Tibial artery (tissue), 4 donors: ENCODE measurements around the gene ZIM2.

ENCODE experiments used
- DNase-seq, 2 donors: peaks; one replicate each; pipeline ENCODE4 v3.0.0-alpha.2; 2019
- H3K27ac ChIP-seq, 2 donors: fragments of 200-600 bp; sonication (generic) in 1 of 2; 1 replicate in 1 of 2; 2 replicates in 1 of 2; pipeline ENCODE4 v1.5.1; 2018 to 2019; ENCODE audit warnings: mild to moderate bottlenecking in 1 of 2
- H3K27me3 ChIP-seq, 2 donors: fragments of 200-600 bp; sonication (generic) in 1 of 2; one replicate each; pipeline versions ENCODE4 v1.5.1 to v1.6.0; 2016 to 2019
- H3K36me3 ChIP-seq, 3 donors: fragments of 200-600 bp; sonication (generic) in 2 of 3; one replicate each; pipeline ENCODE4 v1.5.1; 2016 to 2019; ENCODE audit warnings: mild to moderate bottlenecking in 2 of 3
- H3K4me1 ChIP-seq, 4 donors: fragments of 200-600 bp; sonication (generic) in 2 of 4; 1 replicate in 3 of 4; 2 replicates in 1 of 4; pipeline ENCODE4 v1.5.1; 2016 to 2019
- H3K4me3 ChIP-seq, 2 donors: fragments of 200-600 bp; sonication (generic) in 1 of 2; 1 replicate in 1 of 2; 2 replicates in 1 of 2; pipeline ENCODE4 v1.5.1; 2018 to 2019; ENCODE audit warnings: mild to moderate bottlenecking in 2 of 2
- H3K9me3 ChIP-seq, 3 donors: fragments of 200-600 bp; sonication (generic) in 1 of 3; one replicate each; pipeline ENCODE4 v1.5.1; 2016 to 2019
- CTCF ChIP-seq, 2 experiments: fragments of 200-600 bp in 1 of 2; fragments of 450-650 bp in 1 of 2; IDR thresholded peaks; one replicate each; pipeline ENCODE4 v1.5.1; 2017 to 2019; ENCODE audit warnings: antibody characterized with exemption in 2 of 2, mild to moderate bottlenecking in 1 of 2, moderate library complexity in 1 of 2
- intact Hi-C: fragments of 100-400 bp; cut with DNase I; formaldehyde crosslinking; loops from one replicate; pipeline ENCODE4 v1.15.0; 2023; ENCODE audit warnings: low total_unique reads

Gene ZIM2

GRCh38 chr19:56751078-56751489 is 89.4 kb downstream of the ZIM2 start:
- no peaks in the 10 kb centered on the region for H3K36me3 ChIP-seq
- no peaks in the 10 kb centered on the region for H3K27me3 ChIP-seq
- no peaks in the 10 kb centered on the region for H3K4me1 ChIP-seq
- H3K9me3 ChIP-seq: no peaks in the 10 kb centered on the region
- DNase-seq: no peak
- no peak overlapping the region for H3K27ac ChIP-seq
- no peak for TF ChIP-seq CTCF (IDR thresholded peaks at IDR 0.05)
- no peak overlapping the region for H3K4me3 ChIP-seq
- intact Hi-C loops: no loop called here

- Histone ChIP-seq H3K4me1 (no peaks in the 10 kb centered on the region), H3K27ac (no peak overlapping the region), H3K4me3 (no peak overlapping the region), H3K27me3 (no peaks in the 10 kb centered on the region), H3K36me3 (no peaks in the 10 kb centered on the region), H3K9me3 (no peaks in the 10 kb centered on the region)
- TF ChIP-seq CTCF (IDR thresholded peaks at IDR 0.05): no peak
- DNase-seq: no peak
- intact Hi-C loops: no loop called here
Measured at GRCh38 chr19:56750658-56751057, 89.9 kb downstream of the ZIM2 start.

GRCh38 chr19:56748378-56748777 is 92.1 kb downstream of the ZIM2 start:
- H3K36me3 ChIP-seq: no peaks in the 10 kb centered on the region
- no peaks in the 10 kb centered on the region for H3K4me1 ChIP-seq
- DNase-seq: no peak
- H3K27me3 ChIP-seq: no peaks in the 10 kb centered on the region
- no peak overlapping the region for H3K27ac ChIP-seq
- intact Hi-C loops: no loop called here
- no peak overlapping the region for H3K4me3 ChIP-seq
- H3K9me3 ChIP-seq: peaks cover 0 to 3% (median 0%) of the 10 kb centered on the region in 3 donors
- TF ChIP-seq CTCF (IDR thresholded peaks at IDR 0.05): peak; percentile 27 to 44

GRCh38 chr19:56746367-56746766 is 94.2 kb downstream of the ZIM2 start:
- Histone ChIP-seq H3K9me3 (peaks cover 0 to 3% (median 0%) of the 10 kb centered on the region in 3 donors), H3K27me3 (no peaks in the 10 kb centered on the region), H3K4me3 (no peak overlapping the region), H3K4me1 (no peaks in the 10 kb centered on the region), H3K27ac (no peak overlapping the region), H3K36me3 (no peaks in the 10 kb centered on the region)
- no peak for DNase-seq
- intact Hi-C loops: no loop called here
- TF ChIP-seq CTCF (IDR thresholded peaks at IDR 0.05): no peak

- no peak overlapping the region for H3K27ac ChIP-seq
- TF ChIP-seq CTCF (IDR thresholded peaks at IDR 0.05): no peak
- no peak for DNase-seq
Measured at GRCh38 chr19:56740501-56740900, 100.0 kb downstream of the ZIM2 start.

GRCh38 chr19:56736571-56736970 is 104.0 kb downstream of the ZIM2 start:
- Histone ChIP-seq H3K4me1 (no peaks in the 10 kb centered on the region), H3K36me3 (no peaks in the 10 kb centered on the region), H3K9me3 (peaks cover 0 to 10% (median 4%) of the 10 kb centered on the region in 3 donors), H3K27ac (no peak overlapping the region), H3K27me3 (no peaks in the 10 kb centered on the region), H3K4me3 (no peak overlapping the region)
- intact Hi-C loops: no loop called here
- no peak for TF ChIP-seq CTCF (IDR thresholded peaks at IDR 0.05)
- DNase-seq: no peak

More at GRCh38 chr19:56740501-56740900, 100.0 kb downstream of the ZIM2 start:
- Histone ChIP-seq H3K36me3 (no peaks in the 10 kb centered on the region), H3K4me3 (no peak overlapping the region), H3K27me3 (no peaks in the 10 kb centered on the region), H3K9me3 (peaks cover 0 to 10% (median 3%) of the 10 kb centered on the region in 3 donors), H3K4me1 (no peaks in the 10 kb centered on the region)
- intact Hi-C loops: no loop called here
